GM21529 (cell line): ENCODE data around the gene PARD3B.

Experiments used
- ATAC-seq: cut with Tn5 transposase; IDR thresholded peaks from one replicate; pipeline ENCODE4 v1.9.1; 2021; ENCODE audit not compliant: unreplicated experiment

PARD3B gene

GRCh38 chr2:205367331-205367935 is 822.2 kb downstream of the PARD3B start:
- no peak for ATAC-seq

GRCh38 chr2:205369813-205370212 is 824.5 kb downstream of the PARD3B start:
- ATAC-seq: no peak

GRCh38 chr2:205370726-205371125 is 825.5 kb downstream of the PARD3B start:
- ATAC-seq: no peak

- no peak for ATAC-seq
Observed at GRCh38 chr2:205372141-205372540, 826.9 kb downstream of the PARD3B start.

GRCh38 chr2:205375461-205376448 is 830.5 kb downstream of the PARD3B start:
- no peak for ATAC-seq

GRCh38 chr2:205377324-205377723 is 832.0 kb downstream of the PARD3B start:
- no peak for ATAC-seq

- ATAC-seq: no peak
Observed at GRCh38 chr2:205383601-205384000, 838.3 kb downstream of the PARD3B start.

GRCh38 chr2:205386109-205386508 is 840.8 kb downstream of the PARD3B start:
- ATAC-seq: no peak

GRCh38 chr2:205387350-205388055 is 842.2 kb downstream of the PARD3B start:
- no peak for ATAC-seq

- no peak for ATAC-seq
Observed at GRCh38 chr2:205390866-205391265, 845.6 kb downstream of the PARD3B start.

- no peak for ATAC-seq
Observed at GRCh38 chr2:205401511-205401910, 856.2 kb downstream of the PARD3B start.

- no peak for ATAC-seq
Observed at GRCh38 chr2:205402011-205402410, 856.7 kb downstream of the PARD3B start.

- no peak for ATAC-seq
Observed at GRCh38 chr2:205403244-205403825, 858.1 kb downstream of the PARD3B start.

GRCh38 chr2:205405194-205405593 is 859.9 kb downstream of the PARD3B start:
- no peak for ATAC-seq

- no peak for ATAC-seq
Observed at GRCh38 chr2:205405752-205406151, 860.5 kb downstream of the PARD3B start.

- no peak for ATAC-seq
Observed at GRCh38 chr2:205407984-205408383, 862.7 kb downstream of the PARD3B start.

- ATAC-seq: no peak
Observed at GRCh38 chr2:205408696-205409095, 863.4 kb downstream of the PARD3B start.

- no peak for ATAC-seq
Observed at GRCh38 chr2:205409411-205409810, 864.1 kb downstream of the PARD3B start.

GRCh38 chr2:205411558-205411957 is 866.3 kb downstream of the PARD3B start:
- no peak for ATAC-seq

GRCh38 chr2:205424326-205424725 is 879.1 kb downstream of the PARD3B start:
- ATAC-seq: no peak

GRCh38 chr2:205425102-205425501 is 879.8 kb downstream of the PARD3B start:
- no peak for ATAC-seq
